RKO (cell line): ENCODE measurements around the gene HIVEP3.

Experiments used
- DNase-seq: peaks from one replicate; pipeline ENCODE4 v3.0.0-alpha.2; 2016; ENCODE audit warnings: low spot score

HIVEP3 gene

GRCh38 chr1:41495210-41495948 is 423.3 kb downstream of the HIVEP3 start:
- DNase-seq: peak; percentile 57

- no peak for DNase-seq
These were observed 424.1 kb downstream of the HIVEP3 start for GRCh38 chr1:41494351-41495209.

- no peak for DNase-seq
These were observed 424.9 kb downstream of the HIVEP3 start for GRCh38 chr1:41493626-41494350.

GRCh38 chr1:41493117-41493536 is 425.6 kb downstream of the HIVEP3 start:
- DNase-seq: peak; percentile 89

GRCh38 chr1:41492341-41492848 is 426.3 kb downstream of the HIVEP3 start:
- no peak for DNase-seq

- DNase-seq: no peak
These were observed 427.8 kb downstream of the HIVEP3 start for GRCh38 chr1:41490911-41491310.

- no peak for DNase-seq
These were observed 429.2 kb downstream of the HIVEP3 start for GRCh38 chr1:41489561-41489960.

- no peak for DNase-seq
These were observed 430.4 kb downstream of the HIVEP3 start for GRCh38 chr1:41488040-41488951.

GRCh38 chr1:41487126-41488039 is 431.3 kb downstream of the HIVEP3 start:
- no peak for DNase-seq

GRCh38 chr1:41486371-41487125 is 432.2 kb downstream of the HIVEP3 start:
- no peak for DNase-seq

GRCh38 chr1:41486053-41486370 is 432.7 kb downstream of the HIVEP3 start:
- DNase-seq: no peak

GRCh38 chr1:41485605-41486004 is 433.1 kb downstream of the HIVEP3 start:
- DNase-seq: no peak

- DNase-seq: no peak
These were observed 434.1 kb downstream of the HIVEP3 start, which contains the start of gene EDN2 for GRCh38 chr1:41484402-41485241. Gene EDN2 (minus strand): TSS chr1:41484683. CDS start chr1:41484601, 82 bp downstream.

GRCh38 chr1:41483960-41484401 is 434.7 kb downstream of the HIVEP3 start:
- DNase-seq: no peak

GRCh38 chr1:41483001-41483850 is 435.5 kb downstream of the HIVEP3 start:
- no peak for DNase-seq

GRCh38 chr1:41482001-41482765 is 436.5 kb downstream of the HIVEP3 start:
- DNase-seq: no peak
